Lower leg skin (tissue), 3 donors: Measurements from ENCODE around the gene HMCN2.

ENCODE experiments used
- CTCF ChIP-seq, 3 donors: fragments of 450-650 bp; IDR thresholded peaks; one replicate each; pipeline ENCODE4 v1.5.1; 2016; ENCODE audit warnings: antibody characterized with exemption in 3 of 3, mild to moderate bottlenecking in 3 of 3, moderate library complexity in 2 of 3
- POLR2A ChIP-seq, 2 donors: fragments of 450-650 bp; IDR thresholded peaks; one replicate each; pipeline ENCODE4 v1.6.1; 2016 to 2017; ENCODE audit warnings: antibody characterized with exemption in 2 of 2, mild to moderate bottlenecking in 1 of 2, moderate library complexity in 1 of 2

GRCh38 chr9:130310456-130310855 is 44.9 kb downstream of the HMCN2 start:
- TF ChIP-seq CTCF (IDR thresholded peaks at IDR 0.05) (no peak), POLR2A (IDR thresholded peaks at IDR 0.05) (no peak)
